Gastroesophageal sphincter (tissue), 3 donors: ENCODE data around the gene SYK.

ENCODE experiments used
- EP300 ChIP-seq: sonication (generic); formaldehyde crosslinking; IDR thresholded peaks from one replicate; pipeline ENCODE4 v1.6.1; 2017; ENCODE audit warnings: antibody characterized with exemption, mild to moderate bottlenecking
- POLR2A ChIP-seq, 2 donors: fragments of 450-650 bp; IDR thresholded peaks; one replicate each; pipeline ENCODE4 v1.6.1; 2017; ENCODE audit warnings: antibody characterized with exemption in 2 of 2, mild to moderate bottlenecking in 2 of 2, moderate library complexity in 1 of 2
- TF ChIP-seq, protein P1 (sequence below), 4 experiments: fragments of 200-600 bp in 2 of 4; fragments of 450-650 bp in 2 of 4; sonication (generic) in 1 of 4; IDR thresholded peaks; one replicate each; pipeline ENCODE4 v1.5.1; 2017 to 2019; ENCODE audit warnings: antibody characterized with exemption in 4 of 4, mild to moderate bottlenecking in 2 of 4, moderate library complexity in 2 of 4

DNA sequence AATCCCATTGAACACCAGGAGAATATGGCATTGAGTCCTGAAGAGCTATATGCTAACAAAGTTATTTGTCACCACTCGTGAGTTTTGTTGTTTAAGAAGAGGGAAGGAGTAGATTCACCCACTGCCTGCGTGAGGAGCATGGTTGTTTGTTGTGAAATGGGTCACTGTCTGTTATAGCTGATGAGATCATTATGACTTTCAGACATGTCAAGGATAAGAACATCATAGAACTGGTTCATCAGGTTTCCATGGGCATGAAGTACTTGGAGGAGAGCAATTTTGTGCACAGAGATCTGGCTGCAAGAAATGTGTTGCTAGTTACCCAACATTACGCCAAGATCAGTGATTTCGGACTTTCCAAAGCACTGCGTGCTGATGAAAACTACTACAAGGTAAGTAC is 76.9 kb downstream of the SYK start:
- no peak for TF ChIP-seq POLR2A (IDR thresholded peaks at IDR 0.05)
- TF ChIP-seq, protein P1, sequence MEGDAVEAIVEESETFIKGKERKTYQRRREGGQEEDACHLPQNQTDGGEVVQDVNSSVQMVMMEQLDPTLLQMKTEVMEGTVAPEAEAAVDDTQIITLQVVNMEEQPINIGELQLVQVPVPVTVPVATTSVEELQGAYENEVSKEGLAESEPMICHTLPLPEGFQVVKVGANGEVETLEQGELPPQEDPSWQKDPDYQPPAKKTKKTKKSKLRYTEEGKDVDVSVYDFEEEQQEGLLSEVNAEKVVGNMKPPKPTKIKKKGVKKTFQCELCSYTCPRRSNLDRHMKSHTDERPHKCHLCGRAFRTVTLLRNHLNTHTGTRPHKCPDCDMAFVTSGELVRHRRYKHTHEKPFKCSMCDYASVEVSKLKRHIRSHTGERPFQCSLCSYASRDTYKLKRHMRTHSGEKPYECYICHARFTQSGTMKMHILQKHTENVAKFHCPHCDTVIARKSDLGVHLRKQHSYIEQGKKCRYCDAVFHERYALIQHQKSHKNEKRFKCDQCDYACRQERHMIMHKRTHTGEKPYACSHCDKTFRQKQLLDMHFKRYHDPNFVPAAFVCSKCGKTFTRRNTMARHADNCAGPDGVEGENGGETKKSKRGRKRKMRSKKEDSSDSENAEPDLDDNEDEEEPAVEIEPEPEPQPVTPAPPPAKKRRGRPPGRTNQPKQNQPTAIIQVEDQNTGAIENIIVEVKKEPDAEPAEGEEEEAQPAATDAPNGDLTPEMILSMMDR (IDR thresholded peaks at IDR 0.05) = no peak
- no peak for TF ChIP-seq EP300
